NT2/D1 (cell line): Measurements from ENCODE around the gene GPC6.

ENCODE experiments used
- YY1 ChIP-seq: IDR thresholded peaks from 2 replicates; pipeline ENCODE4 v1.6.1; 2011; ENCODE audit not compliant: insufficient read length, insufficient read depth
- ZNF274 ChIP-seq: IDR thresholded peaks from 2 replicates; pipeline ENCODE4 v1.6.1; 2011; ENCODE audit warnings: mild to moderate bottlenecking, low read depth, low read length

- TF ChIP-seq YY1 (no peak), ZNF274 (no peak)
Measured at GRCh38 chr13:94234738-94235137, 1008.1 kb downstream of the GPC6 start.
